Measurements from ENCODE around the gene OGA.

Gene OGA

DNA sequence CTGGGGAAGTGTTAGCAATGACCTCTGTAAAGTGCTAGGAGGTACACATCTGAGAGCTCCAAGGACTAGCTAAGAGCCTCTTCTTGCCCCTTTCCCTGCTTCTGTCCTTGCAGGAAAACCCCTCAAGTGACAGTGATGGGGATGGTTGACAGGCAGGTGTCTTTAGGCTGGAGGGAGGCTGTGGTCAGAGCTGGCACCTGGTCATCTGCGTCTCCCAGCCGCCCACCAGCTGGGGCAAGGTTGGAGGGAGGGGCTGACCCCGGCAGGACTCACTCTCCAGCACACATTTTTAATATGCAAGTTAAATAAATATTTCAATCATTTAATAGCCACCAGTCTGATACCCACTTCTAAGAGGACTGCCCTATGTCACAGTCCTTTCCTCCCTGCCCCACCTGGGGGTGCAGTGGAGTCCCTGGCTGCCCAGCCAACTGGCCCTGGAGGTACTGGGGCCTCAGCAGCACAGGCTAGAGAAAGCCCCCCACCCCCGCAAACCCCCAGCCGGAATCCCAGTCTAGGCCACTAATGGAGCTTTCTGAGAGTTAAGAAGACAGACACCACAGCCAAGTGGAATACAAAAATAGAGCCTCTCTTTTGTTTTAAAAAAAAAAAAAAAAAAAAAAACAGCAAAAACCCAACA is 48.6 kb downstream of the OGA start:
- TF ChIP-seq CTCF (IDR thresholded peaks at IDR 0.05), result no peak
- DNase-seq, result no peak
- no peaks in the 10 kb centered on the region for H3K36me3 Mint-ChIP-seq (ENCODE audit: low read depth)
- peaks cover 17% of the 10 kb centered on the region for H3K27me3 Mint-ChIP-seq (ENCODE audit: low read depth, poor library complexity)
- H3K4me3 Mint-ChIP-seq, result no peak overlapping the region
- no peaks in the 10 kb centered on the region for H3K9me3 Mint-ChIP-seq
- H3K27ac Mint-ChIP-seq, result peak overlapping the region; percentile 71
- peaks cover 92% of the 10 kb centered on the region for H3K4me1 Mint-ChIP-seq

DNA sequence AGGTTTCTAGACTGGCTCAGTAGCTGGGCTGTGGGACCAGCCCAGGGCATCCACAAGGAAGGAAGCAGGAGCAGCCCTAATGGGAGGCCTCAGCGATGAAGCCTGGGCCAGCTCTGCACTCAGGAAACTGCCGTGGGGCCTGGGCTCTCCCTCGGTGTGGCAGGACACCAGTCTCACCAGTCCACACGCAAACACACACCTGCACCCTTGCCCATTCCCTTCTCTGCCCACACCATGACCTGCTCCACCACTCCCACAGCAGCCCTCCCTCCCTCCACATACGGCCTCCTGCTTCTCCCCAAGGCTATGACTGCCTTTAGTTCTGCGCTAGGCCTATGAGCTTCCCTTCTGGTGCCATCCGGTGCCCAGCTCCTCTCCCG is 49.5 kb downstream of the OGA start:
- DNase-seq, result no peak
- no peaks in the 10 kb centered on the region for H3K36me3 Mint-ChIP-seq (ENCODE audit: low read depth)
- peaks cover 14% of the 10 kb centered on the region for H3K27me3 Mint-ChIP-seq (ENCODE audit: low read depth, poor library complexity)
- no peak for TF ChIP-seq CTCF (IDR thresholded peaks at IDR 0.05)
- H3K4me1 Mint-ChIP-seq, result peaks cover 86% of the 10 kb centered on the region
- no peak overlapping the region for H3K4me3 Mint-ChIP-seq
- no peaks in the 10 kb centered on the region for H3K9me3 Mint-ChIP-seq
- H3K27ac Mint-ChIP-seq, result peak overlapping the region; percentile 27

GRCh38 chr10:101767966-101768790 is 50.1 kb downstream of the OGA start:
- H3K9me3 Mint-ChIP-seq, result no peaks in the 10 kb centered on the region
- DNase-seq, result no peak
- no peak for TF ChIP-seq CTCF (IDR thresholded peaks at IDR 0.05)
- no peak overlapping the region for H3K27ac Mint-ChIP-seq
- peaks cover 86% of the 10 kb centered on the region for H3K4me1 Mint-ChIP-seq
- H3K36me3 Mint-ChIP-seq (ENCODE audit: low read depth), result no peaks in the 10 kb centered on the region
- H3K4me3 Mint-ChIP-seq, result peak overlapping the region; percentile 41
- H3K27me3 Mint-ChIP-seq (ENCODE audit: low read depth, poor library complexity), result peaks cover 11% of the 10 kb centered on the region

DNA sequence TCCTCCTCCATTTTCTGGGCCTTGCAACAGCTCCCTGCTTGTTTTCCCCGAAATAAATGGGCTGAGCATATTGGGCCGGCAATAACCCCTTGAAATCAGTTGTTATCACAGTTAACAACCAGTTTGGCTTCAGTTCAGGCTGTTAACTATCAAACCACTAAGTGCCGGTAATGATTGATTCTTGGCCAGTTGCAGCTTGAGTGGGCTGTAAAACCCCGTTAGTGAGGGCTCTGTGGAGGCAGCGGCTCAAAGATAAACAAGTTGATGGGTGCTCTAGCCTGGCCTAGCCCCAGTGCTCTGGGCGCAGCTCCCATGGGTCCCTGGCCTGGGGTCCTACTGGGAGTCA is 50.7 kb downstream of the OGA start:
- Mint-ChIP-seq H3K9me3 (no peaks in the 10 kb centered on the region), H3K27me3 (ENCODE audit: low read depth, poor library complexity) (peaks cover 7% of the 10 kb centered on the region), H3K4me1 (peaks cover 86% of the 10 kb centered on the region), H3K27ac (no peak overlapping the region), H3K4me3 (no peak overlapping the region), H3K36me3 (ENCODE audit: low read depth) (no peaks in the 10 kb centered on the region)
- no peak for TF ChIP-seq CTCF (IDR thresholded peaks at IDR 0.05)
- DNase-seq, result no peak

DNA sequence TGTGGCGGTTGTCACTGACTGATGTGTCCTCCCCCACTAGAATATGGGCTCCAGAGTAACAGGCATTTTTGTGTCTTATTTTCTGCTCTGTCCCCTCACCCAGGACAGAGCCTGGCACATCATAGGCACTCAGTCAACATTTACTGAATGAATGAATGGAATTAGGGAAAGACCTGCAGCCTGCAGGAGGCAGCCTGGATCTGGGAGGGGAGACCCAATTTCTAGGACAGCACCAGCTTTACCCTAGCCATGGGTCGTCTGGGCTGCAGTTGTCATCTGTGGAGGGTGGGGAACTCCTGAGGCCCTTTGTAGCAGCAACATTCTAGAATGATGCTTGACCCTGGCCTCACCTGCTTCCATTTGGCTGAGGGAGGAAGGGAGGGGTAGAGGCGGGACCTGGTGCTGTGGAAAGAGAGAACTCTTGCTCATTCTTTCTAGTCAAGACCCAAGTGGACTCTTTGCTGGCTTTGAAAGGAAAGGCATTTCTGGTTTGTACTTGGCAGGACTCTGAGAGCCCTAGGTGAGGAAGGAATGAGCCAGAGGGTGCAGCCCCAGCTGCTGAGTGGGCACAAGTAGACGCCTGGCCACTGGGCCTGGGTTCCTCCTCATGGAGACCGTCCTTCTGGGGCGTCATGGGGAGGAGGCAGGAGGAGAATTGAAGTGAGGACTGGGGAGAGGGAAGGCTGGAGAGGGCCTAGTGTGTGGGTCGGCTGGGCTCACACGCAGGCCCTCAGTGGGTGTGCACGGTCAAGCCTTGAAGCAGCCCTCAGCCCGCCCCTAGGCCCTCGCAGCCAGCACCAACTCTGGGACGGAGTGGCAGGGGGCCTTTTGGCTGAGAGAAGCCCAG is 51.3 kb downstream of the OGA start:
- no peaks in the 10 kb centered on the region for H3K9me3 Mint-ChIP-seq
- peaks cover 86% of the 10 kb centered on the region for H3K4me1 Mint-ChIP-seq
- no peaks in the 10 kb centered on the region for H3K36me3 Mint-ChIP-seq (ENCODE audit: low read depth)
- no peak overlapping the region for H3K27ac Mint-ChIP-seq
- TF ChIP-seq CTCF (IDR thresholded peaks at IDR 0.05), result no peak
- DNase-seq, result no peak
- H3K27me3 Mint-ChIP-seq (ENCODE audit: low read depth, poor library complexity), result peaks cover 7% of the 10 kb centered on the region
- H3K4me3 Mint-ChIP-seq, result no peak overlapping the region

Data from nephron progenitor cell (in vitro differentiated cells).